Neuron (in vitro differentiated cells): ENCODE results near the gene CYS1.
"Not testable (repeated sequence)": the region's sequence is repeated elsewhere in the genome, so short reads cannot be mapped to it uniquely, and the experiment has no call there.

ENCODE experiments used
- H2AFZ ChIP-seq: one replicate; pipeline ENCODE4 v1.6.1; 2013; ENCODE audit warnings: low read depth, mild to moderate bottlenecking, inconsistent platforms, low read length, moderate library complexity
- H3K27me3 ChIP-seq: one replicate; pipeline ENCODE4 v1.6.1; 2013; ENCODE audit warnings: low read length; ENCODE audit not compliant: insufficient read depth
- H3K36me3 ChIP-seq: one replicate; pipeline ENCODE4 v1.6.1; 2013; ENCODE audit warnings: low read length; ENCODE audit not compliant: insufficient read depth
- H3K4me1 ChIP-seq: one replicate; pipeline ENCODE4 v1.6.1; 2013; ENCODE audit warnings: low read length; ENCODE audit not compliant: insufficient read depth
- H3K4me3 ChIP-seq: 2 replicates; pipeline ENCODE4 v1.5.1; 2013; ENCODE audit warnings: mild to moderate bottlenecking, low read length, moderate library complexity
- H3K9me3 ChIP-seq: one replicate; pipeline ENCODE4 v1.6.1; 2013; ENCODE audit warnings: low read length

The CYS1 gene

GRCh38 chr2:10012963-10013461 lies 67.2 kb downstream of the CYS1 start:
- peaks cover 2% of the 10 kb centered on the region for H3K9me3 ChIP-seq
- no peak overlapping the region for H3K4me3 ChIP-seq
- no peaks in the 10 kb centered on the region for H3K4me1 ChIP-seq
- H3K27me3 ChIP-seq = peaks cover 2% of the 10 kb centered on the region
- H3K36me3 ChIP-seq = no peaks in the 10 kb centered on the region
- H2AFZ ChIP-seq = no peak overlapping the region

- H3K9me3 ChIP-seq, H3K4me3 ChIP-seq, H3K27me3 ChIP-seq, H3K36me3 ChIP-seq, H2AFZ ChIP-seq, H3K4me1 ChIP-seq: not testable (repeated sequence)
These were observed 67.7 kb downstream of the CYS1 start for GRCh38 chr2:10012366-10012962.

GRCh38 chr2:10011606-10012325 lies 68.4 kb downstream of the CYS1 start:
- H2AFZ ChIP-seq, H3K4me1 ChIP-seq, H3K36me3 ChIP-seq, H3K27me3 ChIP-seq, H3K9me3 ChIP-seq, H3K4me3 ChIP-seq: not testable (repeated sequence)

GRCh38 chr2:10010861-10011605 lies 69.2 kb downstream of the CYS1 start:
- H3K36me3 ChIP-seq, H3K4me1 ChIP-seq, H3K9me3 ChIP-seq, H3K4me3 ChIP-seq, H3K27me3 ChIP-seq, H2AFZ ChIP-seq: not testable (repeated sequence)

- Histone ChIP-seq H2AFZ (no peak overlapping the region), H3K9me3 (no peaks in the 10 kb centered on the region), H3K4me1 (peaks cover 4% of the 10 kb centered on the region), H3K4me3 (no peak overlapping the region), H3K27me3 (no peaks in the 10 kb centered on the region), H3K36me3 (no peaks in the 10 kb centered on the region)
These were observed 70.1 kb downstream of the CYS1 start for GRCh38 chr2:10009811-10010781.

GRCh38 chr2:10009271-10009810 lies 70.9 kb downstream of the CYS1 start:
- H3K9me3 ChIP-seq = no peaks in the 10 kb centered on the region
- no peaks in the 10 kb centered on the region for H3K27me3 ChIP-seq
- no peaks in the 10 kb centered on the region for H3K36me3 ChIP-seq
- peaks cover 4% of the 10 kb centered on the region for H3K4me1 ChIP-seq
- H2AFZ ChIP-seq = no peak overlapping the region
- no peak overlapping the region for H3K4me3 ChIP-seq

- no peak overlapping the region for H2AFZ ChIP-seq
- no peak overlapping the region for H3K4me3 ChIP-seq
- no peaks in the 10 kb centered on the region for H3K36me3 ChIP-seq
- peaks cover 4% of the 10 kb centered on the region for H3K4me1 ChIP-seq
- no peaks in the 10 kb centered on the region for H3K27me3 ChIP-seq
- no peaks in the 10 kb centered on the region for H3K9me3 ChIP-seq
These were observed 71.4 kb downstream of the CYS1 start for GRCh38 chr2:10008809-10009176.

- H3K4me1 ChIP-seq = peaks cover 4% of the 10 kb centered on the region
- no peaks in the 10 kb centered on the region for H3K9me3 ChIP-seq
- no peaks in the 10 kb centered on the region for H3K27me3 ChIP-seq
These were observed 72.0 kb downstream of the CYS1 start for GRCh38 chr2:10007921-10008808.

GRCh38 chr2:10007435-10007834 lies 72.8 kb downstream of the CYS1 start:
- Histone ChIP-seq H3K36me3 (no peaks in the 10 kb centered on the region), H3K4me1 (peaks cover 4% of the 10 kb centered on the region), H2AFZ (no peak overlapping the region)

More at GRCh38 chr2:10007921-10008808, 72.0 kb downstream of the CYS1 start:
- Histone ChIP-seq H2AFZ (no peak overlapping the region), H3K36me3 (no peaks in the 10 kb centered on the region), H3K4me3 (no peak overlapping the region)

More at GRCh38 chr2:10007435-10007834, 72.8 kb downstream of the CYS1 start:
- Histone ChIP-seq H3K27me3 (no peaks in the 10 kb centered on the region), H3K4me3 (no peak overlapping the region), H3K9me3 (no peaks in the 10 kb centered on the region)
